Fibroblast of skin of right quadriceps (primary cell): ENCODE data around the gene KCNK13.
"Not testable (repeated sequence)": the region's sequence is repeated elsewhere in the genome, so short reads cannot be mapped to it uniquely, and the experiment has no call there.

ENCODE experiments used
- DNase-seq: peaks from one replicate; pipeline ENCODE4 v3.0.0-alpha.2; 2013

The KCNK13 gene

DNA sequence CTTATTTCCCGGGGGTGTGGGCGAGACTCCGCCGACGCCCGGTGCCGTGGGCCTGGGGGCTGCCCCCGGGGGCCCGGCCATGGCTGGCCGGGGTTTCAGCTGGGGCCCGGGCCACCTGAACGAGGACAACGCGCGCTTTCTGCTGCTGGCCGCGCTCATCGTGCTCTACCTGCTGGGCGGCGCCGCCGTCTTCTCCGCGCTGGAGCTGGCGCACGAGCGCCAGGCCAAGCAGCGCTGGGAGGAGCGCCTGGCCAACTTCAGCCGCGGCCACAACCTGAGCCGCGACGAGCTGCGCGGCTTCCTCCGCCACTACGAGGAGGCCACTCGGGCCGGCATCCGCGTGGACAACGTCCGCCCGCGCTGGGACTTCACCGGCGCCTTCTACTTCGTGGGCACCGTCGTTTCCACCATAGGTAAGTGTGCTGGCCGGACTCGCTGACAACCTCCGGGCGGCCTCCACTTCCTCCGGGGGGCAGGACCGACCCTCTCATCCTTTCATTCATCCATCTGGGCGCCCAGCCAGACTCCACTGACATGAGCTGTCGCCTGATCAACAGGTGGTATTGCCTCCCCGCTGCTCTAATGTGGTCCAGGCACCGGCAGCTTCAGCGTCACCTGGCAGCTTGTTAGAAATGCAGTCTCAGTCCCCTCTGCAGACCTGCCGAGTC is 467 bp downstream of the KCNK13 start:
- DNase-seq: no peak

DNA sequence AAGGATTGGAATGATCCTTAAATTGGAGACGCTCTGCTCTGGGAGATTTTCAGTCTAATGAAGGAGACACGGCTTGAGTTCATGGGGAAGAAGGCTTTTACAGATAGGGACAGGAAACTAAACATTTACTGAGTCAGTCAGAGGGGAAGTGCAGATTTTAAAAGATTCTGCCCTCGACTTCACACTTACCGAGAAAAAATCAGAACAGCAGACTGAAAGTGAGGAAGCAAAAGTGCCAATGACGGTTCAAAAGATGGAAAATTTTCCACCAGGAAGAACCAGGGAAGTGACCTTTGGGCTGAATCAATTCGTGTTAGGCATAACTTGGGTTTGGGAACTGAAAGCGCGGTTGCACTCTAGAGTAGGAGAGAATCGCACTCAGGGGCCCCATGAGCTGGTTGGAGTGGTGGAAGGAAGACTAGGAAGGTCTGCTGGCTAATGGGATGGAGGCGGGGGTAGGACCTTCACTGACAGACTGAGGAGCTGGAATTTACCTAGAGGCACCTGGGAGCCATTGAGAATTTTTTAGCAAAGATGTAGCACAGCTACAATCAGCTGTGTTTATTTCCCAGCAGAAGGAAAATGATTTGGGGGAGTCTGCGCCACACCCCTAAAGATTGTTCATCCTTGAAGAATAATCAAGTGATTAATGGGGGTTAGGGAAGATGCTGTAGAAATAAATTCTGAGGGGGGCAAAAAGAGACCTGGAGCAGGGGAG is 1.2 kb downstream of the KCNK13 start:
- no peak for DNase-seq

DNA sequence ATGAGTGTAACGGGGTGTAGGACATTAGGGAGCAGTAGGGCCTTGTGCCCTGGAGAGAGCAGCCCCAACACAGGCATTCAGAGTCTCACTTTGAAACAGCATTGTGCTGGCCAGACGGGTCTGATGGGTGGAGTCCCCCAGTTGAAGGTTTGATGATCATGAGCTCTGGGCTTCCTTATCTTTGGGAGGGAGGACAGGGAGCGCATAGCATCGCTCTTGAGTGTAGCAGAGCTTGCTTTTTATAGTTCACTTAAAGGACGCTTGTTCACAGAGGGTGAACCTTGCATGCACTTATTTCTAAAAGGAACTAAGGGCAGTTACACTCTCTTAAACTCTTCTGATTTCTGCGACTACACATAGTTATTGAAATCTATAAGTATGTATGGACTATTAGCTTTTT is 10.6 kb downstream of the KCNK13 start:
- no peak for DNase-seq

DNA sequence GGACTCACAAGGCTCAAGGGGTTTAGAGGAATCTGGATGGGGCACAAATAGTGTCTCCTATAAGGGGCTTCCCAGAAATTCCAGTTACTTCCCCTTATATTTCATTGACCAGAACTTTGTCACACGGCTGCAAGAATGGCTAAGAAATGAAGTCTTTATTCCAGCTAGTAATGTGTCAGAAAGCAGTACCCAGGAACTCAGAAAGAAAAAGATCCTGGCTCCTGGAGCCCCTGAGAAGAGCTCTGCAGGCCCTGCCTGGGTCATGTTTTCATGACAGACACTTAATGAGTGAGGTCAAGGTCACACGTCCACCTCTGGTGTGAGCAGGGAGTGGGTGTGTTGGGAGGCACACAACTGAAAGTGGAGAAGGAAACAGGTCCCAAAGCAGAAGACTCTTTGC is 17.8 kb downstream of the KCNK13 start:
- no peak for DNase-seq

DNA sequence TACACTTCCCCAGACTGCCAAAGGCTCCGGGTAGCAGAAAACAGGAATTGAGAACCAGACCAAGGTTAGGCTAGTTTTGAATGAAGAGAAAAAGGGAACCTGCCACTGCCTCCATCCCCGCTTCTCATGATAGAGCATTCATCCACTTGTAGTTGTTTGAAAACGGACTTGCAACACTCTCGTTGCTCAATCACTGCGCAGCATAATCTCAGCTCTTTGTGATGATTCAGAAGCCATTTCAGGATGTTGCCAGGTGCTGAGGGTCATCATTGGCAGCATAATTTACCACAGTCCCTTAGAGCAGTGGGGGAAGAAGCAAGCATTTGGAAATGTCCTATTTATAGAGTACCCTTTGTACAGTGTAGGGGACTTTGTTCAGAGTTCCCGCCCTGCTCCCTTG is 25.6 kb downstream of the KCNK13 start:
- peak; percentile 17 for DNase-seq

DNA sequence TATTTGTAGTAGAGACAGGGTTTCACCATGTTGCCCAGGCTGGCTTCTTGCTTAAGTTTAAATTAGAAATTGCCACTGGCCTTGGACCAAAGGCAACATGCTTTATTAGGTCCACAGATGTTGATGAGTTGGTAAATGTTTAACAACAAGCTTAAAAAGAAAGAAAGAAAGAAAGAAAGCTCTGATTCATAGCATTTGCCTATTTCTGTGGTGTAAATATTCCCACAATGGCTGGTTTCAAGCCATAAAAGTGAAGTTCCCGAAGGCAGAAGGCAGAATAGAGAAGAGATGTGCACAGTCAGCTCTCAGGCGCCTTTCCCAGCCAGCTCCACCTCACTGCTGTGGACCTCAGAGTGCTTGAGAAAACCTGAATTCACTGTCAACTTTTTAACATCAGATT is 26.4 kb downstream of the KCNK13 start:
- no peak for DNase-seq

DNA sequence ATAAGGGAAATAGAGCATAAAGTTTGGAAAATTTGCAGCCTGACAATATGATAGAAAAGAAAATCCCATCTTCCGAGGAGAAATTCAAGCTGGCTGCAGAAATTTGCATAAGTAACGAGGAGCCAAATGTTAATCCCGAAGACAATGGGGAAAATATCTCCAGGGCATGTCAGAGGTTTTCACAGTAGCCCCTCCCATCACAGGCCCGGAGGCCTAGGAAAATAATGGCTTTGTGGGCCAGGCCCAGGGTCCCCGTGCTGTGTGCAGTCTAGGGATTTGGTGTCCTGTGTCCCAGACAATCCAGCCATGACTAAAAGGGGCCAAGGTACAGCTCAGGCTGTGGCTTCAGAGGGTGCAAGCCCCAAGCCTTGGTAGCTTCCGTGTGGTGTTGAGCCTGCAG is 27.7 kb downstream of the KCNK13 start:
- not testable (repeated sequence) for DNase-seq

DNA sequence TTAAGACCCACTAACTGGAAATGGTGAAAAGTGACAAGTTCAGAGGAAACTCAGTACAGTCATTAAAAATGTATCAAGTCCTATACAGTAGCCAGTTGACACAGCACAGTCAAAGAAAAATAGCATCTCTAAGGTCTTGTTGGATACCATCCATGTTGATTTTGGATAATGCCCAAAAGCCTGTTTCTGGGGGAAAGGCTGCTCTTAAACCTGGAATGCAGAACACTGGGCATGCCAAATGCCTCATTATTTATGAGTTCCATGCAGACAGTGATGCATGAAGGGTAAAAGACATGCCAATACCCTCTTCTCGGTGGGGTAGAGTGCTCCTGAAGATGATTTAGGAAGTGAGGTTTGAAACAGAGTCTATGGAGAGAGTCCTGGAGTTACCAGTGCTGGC is 29.6 kb downstream of the KCNK13 start:
- peak; percentile 55 for DNase-seq

DNA sequence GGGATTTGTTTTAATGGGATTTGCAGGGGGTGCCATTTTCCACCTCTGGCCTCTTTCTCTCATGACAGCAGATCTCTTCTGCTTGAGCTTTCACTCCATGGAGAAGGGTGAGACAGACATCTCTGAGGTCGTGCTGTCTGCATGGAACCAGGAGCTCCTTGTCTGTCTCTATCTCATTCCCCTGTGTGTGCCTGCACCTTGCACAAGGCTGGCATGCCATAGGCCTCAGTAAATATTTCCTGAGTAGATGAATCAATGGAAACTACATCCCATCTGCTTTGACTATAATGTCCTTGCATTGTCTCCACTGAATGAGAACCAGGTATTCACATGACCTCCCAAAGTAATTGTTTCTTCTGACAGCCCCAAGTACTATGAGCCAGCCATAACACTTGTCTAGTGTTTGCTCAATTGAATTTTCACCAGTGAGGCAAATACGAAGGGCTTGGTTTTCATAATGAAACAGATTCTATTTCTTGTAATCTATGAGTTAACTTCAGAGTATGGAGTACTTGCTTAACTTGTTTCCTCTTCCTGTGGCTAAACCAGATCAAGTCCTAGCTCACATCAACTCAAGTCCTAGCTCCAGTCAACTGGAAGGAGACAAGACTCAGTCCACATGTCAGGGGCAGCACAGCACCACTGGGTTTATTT is 32.3 kb downstream of the KCNK13 start:
- no peak for DNase-seq

DNA sequence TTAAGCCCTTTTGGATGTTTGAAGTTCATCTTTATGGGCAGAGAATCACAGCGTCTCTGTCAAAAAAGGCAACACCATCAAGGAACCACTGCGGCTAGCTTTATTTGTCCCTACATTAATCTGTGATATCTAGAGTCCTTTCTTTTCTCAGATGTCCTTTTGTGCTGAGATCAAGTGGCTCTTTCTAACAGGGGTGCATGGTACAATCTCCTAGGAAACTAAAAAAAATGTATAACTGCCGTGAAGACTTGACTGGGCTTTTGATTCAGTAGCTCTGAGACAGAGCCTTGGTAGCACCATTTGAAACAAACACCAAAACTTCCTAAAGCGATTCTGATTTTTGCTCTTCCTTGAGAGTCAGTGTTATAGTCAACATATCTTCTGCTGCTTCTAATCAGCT is 33.3 kb downstream of the KCNK13 start:
- DNase-seq: no peak

DNA sequence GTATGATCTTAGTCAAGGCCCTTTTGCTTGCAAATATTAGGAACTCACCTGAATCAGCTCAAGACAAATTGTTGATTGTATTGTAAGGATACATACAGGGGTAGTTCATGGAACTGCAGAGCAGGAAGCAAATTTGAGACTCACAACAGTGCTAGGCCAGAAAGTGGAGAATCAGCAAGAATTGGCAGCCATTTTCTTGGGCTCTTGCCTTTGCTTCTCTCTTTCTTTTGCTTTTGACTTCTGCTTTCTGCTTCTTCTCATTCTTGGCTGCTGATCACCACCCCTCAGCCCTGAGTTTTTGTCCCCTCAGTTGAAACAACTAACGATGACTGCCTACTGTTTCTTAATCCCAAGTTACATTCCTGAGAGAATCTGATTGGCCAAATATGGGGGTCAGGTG is 34.8 kb downstream of the KCNK13 start:
- DNase-seq: no peak

DNA sequence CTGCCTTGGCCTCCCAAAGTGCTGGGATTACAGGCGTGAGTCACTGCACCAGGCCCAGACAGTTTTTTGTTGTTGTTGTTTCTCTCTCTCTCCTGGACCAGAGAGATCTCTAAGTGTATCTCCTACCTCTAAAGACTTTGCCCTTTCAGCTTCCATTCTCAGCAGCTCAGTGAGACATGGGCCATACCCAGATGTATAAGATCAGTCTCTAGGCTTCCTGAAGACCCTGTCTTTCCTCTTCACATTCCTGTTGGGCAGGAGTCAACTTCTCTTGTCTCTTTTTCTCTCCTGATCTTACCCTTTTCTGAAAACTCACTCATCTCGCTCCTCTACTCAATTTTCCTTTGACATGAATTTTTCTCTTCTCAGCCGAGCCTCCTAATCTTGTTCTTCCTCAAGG is 42.0 kb downstream of the KCNK13 start:
- DNase-seq: no peak

DNA sequence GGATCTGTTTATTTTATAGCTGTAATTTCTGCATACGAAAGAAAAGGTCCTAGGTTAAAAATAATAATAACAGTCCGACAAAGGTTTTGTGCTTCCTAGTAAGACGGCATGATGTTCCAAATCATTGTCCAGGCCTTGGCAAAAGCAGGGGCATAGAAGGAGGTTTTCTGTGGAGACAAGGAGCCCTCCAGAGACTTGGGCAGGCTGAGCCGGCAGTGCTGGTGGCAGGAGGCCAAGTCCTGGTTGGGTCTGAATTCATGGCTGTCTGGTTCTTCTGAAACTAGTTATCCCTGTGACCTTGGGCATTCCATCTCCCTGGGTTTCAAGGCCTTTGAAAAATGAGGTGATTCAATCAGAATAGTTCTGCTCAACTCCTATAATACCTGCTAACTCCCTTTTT is 44.0 kb downstream of the KCNK13 start:
- no peak for DNase-seq

DNA sequence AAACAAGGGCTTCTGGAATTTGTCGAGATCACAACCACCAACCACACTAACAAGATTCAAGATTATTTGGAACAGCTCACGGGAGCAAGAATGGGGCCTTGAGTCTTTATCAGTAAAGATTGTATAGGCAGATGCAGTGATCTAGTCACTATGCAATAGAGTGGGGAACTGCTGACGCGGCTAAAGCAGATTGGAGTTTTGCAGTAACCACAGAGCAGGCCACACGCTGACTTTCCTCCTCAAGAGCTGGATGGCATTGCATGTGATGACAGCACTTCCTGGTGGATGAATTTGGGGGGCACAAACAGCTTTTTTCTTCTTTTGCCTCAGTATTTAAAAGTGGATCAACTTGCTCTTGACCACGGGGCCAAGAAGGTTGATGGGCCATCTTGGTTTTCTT is 46.0 kb downstream of the KCNK13 start:
- no peak for DNase-seq

DNA sequence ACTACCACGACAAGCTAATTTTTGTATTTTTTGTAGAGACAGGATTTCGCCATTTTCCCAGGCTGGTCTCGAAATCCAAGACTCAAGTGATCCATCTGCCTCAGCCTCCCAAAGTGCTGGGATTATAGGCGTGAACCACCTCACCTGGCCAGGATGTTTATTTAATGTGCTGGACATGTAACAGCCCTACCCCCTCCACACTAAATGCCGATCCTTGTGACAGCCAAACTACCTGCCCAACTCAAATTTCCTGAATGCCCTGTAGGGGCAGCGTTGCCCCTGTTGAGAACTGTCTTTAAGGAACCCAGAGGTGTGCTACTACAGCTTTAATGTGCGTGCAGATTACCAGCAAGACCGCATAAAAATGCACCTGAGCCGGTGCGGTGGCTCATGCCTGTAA is 48.1 kb downstream of the KCNK13 start:
- no peak for DNase-seq

DNA sequence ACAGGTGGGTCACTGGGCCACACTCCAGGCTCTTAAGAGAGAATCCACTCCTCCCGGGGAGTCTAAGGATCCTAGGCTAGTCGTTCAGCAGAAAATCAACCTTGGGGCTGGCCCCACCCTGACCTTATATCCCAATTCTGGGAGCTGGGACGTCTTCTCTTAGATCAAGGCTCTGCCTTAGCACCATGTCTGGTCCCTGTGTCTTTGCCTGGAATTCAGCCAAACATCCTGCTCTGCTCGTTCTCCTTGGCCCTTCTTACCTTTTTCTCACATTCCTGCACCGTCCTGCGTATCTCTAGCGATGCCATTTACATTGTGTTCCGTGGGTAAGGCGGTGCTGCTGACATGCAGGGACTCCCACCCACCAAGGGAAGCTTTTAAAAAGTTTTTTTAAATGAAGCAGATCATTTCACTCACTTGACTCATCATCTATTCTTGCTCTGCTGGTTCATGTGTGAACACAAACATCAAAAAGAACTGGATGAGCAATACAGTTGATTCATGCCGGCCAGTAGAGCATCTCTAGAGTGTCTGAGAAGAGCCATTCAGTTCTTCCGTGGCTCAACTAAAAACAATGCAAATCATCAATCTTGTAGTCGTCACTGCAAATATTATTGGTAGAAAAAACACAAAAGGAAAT is 50.2 kb downstream of the KCNK13 start:
- peak; percentile 71 for DNase-seq

DNA sequence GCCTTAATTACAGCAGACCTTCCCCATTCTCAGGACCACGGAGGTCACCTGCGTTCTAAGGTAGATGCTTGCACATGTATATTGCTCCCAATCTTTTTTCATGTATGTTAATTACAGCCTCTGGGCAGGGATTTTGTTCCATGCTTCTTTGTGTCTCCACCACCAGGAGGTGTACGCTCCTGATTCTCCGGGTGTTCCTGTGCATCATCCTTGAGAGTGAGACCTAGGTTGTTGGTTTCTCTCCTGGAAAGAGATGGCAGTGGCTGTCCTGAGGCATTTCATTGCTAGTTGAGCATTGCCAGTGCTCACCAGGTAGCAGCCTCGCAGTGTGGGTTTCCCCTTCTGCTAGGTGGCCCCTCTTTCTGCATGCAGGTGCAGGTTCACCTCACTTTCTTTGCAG is 52.8 kb downstream of the KCNK13 start:
- DNase-seq: no peak

DNA sequence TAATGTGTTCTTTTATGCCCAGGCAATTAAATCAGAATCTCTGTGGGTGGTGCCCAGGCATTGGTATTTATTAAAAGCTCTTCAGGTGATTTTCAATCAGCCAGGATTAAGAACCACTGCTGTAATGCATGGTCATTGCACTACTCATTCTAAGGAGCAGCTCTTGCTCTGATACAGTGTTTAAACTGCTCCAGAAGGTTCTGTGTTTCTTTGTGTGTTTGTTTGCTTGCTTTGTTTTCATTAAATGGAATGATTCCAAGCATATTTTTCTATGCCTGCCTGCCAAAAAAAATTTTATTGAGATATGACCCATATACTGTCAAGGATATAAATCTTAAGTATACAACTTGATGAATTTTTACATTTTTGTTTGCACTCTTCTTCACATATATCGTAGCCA is 54.0 kb downstream of the KCNK13 start:
- no peak for DNase-seq

DNA sequence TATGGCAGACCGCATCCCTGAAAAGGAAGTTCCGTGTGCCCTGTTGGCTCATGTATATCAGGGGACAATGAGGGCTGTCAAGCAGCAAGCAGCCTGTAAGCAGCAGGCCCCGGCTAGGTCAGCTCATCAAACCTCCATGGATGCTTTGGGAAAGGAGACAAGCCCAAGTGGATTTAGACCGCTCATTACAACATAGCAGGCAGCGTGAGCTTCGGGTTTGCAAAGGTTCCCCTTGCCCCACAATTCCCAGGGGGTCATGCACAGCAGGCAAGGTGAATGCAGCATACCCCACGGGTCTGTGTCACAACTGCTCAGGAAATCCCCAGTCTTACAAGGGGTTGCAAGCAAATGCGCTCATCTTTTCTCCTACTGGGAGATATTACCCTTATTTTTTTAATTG is 54.6 kb downstream of the KCNK13 start:
- DNase-seq: no peak

DNA sequence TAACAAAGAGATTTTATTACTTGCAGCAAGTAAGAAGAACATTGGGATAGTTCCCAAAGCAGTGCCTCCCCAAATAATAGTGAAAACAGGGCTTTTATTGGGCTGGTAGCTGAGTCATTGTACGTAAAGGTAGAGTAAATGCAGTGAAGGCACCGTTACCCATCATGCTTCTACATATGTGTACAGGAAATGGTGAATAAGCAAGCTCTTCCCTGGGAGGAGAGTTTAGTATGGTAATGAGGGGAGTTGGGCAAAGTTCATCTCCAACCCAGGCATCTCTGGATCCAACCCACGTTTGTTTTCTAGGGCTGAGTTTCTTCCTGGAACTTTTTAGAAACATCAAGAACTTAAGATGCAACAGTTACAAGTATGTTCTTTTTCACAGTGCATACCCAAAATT is 56.2 kb downstream of the KCNK13 start:
- DNase-seq: no peak

DNA sequence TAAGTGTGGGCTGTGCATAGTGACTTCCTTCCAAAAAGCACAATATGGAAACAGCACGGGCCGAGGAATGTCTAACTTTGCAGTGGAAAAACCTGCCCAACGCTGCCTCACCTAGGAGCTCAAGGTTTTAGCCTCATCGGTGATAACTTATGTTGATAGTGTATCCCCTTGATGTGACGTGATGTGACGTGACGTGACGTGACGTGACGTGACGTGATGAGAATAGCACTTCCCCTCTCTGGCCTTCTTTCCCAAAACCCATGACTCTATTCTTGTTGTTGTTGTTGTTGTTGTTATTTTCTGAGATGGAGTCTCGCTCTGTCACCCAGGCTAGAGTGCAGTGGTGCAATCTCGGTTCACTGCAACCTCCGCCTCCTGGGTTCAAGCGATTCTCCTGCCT is 64.5 kb downstream of the KCNK13 start:
- no peak for DNase-seq

DNA sequence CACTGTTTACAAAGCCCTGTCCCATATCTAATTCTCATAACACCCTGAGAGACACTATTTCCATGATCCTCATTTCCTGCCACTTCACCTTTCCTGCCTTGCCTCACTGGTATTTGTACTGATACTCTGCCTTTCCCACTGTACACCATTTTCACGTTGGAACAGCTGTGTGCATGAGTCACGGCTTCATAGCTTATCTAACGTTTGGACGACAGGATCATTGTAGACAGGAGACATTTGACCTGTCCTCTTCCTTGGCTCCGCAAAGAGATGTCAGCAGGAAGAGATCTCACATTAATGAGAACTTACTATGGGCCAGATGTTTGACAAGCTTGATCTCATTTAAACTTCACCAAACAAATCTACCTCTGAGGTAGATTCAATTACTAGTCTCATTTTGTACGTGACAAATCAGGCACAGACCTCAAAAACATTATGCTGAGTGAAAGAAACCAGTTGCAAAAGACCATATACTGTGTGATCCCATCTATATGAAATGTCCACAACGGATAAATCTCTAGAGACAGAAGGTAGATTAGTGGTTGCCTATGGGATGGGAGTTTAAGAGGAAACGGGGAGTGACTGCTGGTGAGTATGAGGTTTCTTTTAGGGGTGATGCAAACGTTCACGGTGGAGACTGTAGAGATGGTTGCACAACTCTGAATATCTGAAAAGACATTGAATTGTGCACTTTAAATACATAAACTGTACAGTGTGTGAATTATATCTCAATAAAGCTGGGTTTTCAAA is 71.2 kb downstream of the KCNK13 start:
- DNase-seq: no peak

DNA sequence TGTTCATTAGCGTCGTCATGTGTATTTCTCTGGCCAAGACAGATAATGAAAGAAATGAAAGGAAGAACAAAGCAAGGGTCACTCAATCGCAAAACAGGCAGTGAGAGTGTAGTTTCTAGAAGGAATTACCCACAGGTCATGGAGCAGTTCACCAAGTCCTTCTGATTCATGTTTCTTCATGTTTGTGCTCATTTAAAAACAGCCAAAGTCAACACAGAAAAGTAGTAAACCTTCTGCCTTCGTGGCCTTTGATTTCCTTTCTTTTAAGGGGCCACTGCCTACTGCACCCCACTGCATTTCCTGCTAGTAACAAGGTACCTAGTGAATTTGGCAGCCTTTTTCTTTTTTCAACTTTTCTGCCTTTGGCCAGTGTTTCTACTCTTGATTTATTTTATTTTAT is 75.1 kb downstream of the KCNK13 start:
- no peak for DNase-seq
